Astrocyte (in vitro differentiated cells and primary cell): ENCODE results near the gene SLC38A8. TPM values are rescaled to one million over a fixed set of nuclear protein-coding genes. Genes with fewer than 3 reads are reported as not detected.

Experiments used
- DNase-seq: peaks from one replicate; pipeline ENCODE4 v3.0.0-alpha.2; 2010; ENCODE audit warnings: low read depth
- FAIRE-seq: peaks from 2 replicates; lab custom pipeline; 2011; peaks lifted over from hg19 to GRCh38; lab: Jason Lieb, UNC
- H2AFZ ChIP-seq: 2 replicates; pipeline ENCODE4 v1.6.0; 2012; ENCODE audit warnings: low read depth, low read length, inconsistent platforms
- H3K27ac ChIP-seq: 2 replicates; pipeline ENCODE4 v1.5.1; 2011; ENCODE audit warnings: low read depth, low read length, inconsistent platforms
- H3K27me3 ChIP-seq: 2 replicates; pipeline ENCODE4 v1.6.0; 2011; ENCODE audit warnings: low read length, inconsistent platforms; ENCODE audit not compliant: insufficient read depth
- H3K36me3 ChIP-seq: 2 replicates; pipeline ENCODE4 v1.5.1; 2011; ENCODE audit warnings: low read length, inconsistent platforms; ENCODE audit not compliant: insufficient read depth
- H3K4me1 ChIP-seq: 2 replicates; pipeline ENCODE4 v1.5.1; 2011; ENCODE audit warnings: low read length, inconsistent platforms; ENCODE audit not compliant: insufficient read depth
- H3K4me2 ChIP-seq: 2 replicates; pipeline ENCODE4 v1.6.0; 2012; ENCODE audit warnings: low read length, inconsistent platforms
- H3K4me3 ChIP-seq: 2 replicates; pipeline ENCODE4 v1.5.1; 2011; ENCODE audit warnings: low read depth, mild to moderate bottlenecking, low read length, inconsistent platforms; ENCODE audit not compliant: insufficient read depth
- H3K79me2 ChIP-seq: 2 replicates; pipeline ENCODE4 v1.6.0; 2012; ENCODE audit warnings: mild to moderate bottlenecking, low read length, inconsistent platforms; ENCODE audit not compliant: insufficient read depth
- H3K9ac ChIP-seq: 2 replicates; pipeline ENCODE4 v1.6.0; 2012; ENCODE audit warnings: mild to moderate bottlenecking, low read length, inconsistent platforms
- H3K9me3 ChIP-seq: 2 replicates; pipeline ENCODE4 v1.5.1; 2012; ENCODE audit warnings: low read depth, mild to moderate bottlenecking, low read length, inconsistent platforms; ENCODE audit not compliant: insufficient read depth
- H4K20me1 ChIP-seq: 2 replicates; pipeline ENCODE4 v1.6.0; 2012; ENCODE audit warnings: low read length, inconsistent platforms; ENCODE audit not compliant: insufficient read depth
- H3K27ac Mint-ChIP-seq: one replicate; pipeline ENCODE4 v1.8.0; 2021; ENCODE audit warnings: mild to moderate bottlenecking, mixed read lengths; ENCODE audit not compliant: unreplicated experiment
- H3K27me3 Mint-ChIP-seq: one replicate; pipeline ENCODE4 v1.8.0; 2021; ENCODE audit warnings: low read depth, mixed read lengths; ENCODE audit not compliant: unreplicated experiment
- H3K36me3 Mint-ChIP-seq: one replicate; pipeline ENCODE4 v1.8.0; 2021; ENCODE audit warnings: low read depth, mixed read lengths; ENCODE audit not compliant: unreplicated experiment
- H3K4me1 Mint-ChIP-seq: one replicate; pipeline ENCODE4 v1.8.0; 2021; ENCODE audit warnings: low read depth, mixed read lengths; ENCODE audit not compliant: unreplicated experiment
- H3K4me3 Mint-ChIP-seq: one replicate; pipeline ENCODE4 v1.8.0; 2021; ENCODE audit warnings: mild to moderate bottlenecking, moderate library complexity, mixed read lengths; ENCODE audit not compliant: unreplicated experiment
- H3K9me3 Mint-ChIP-seq: one replicate; pipeline ENCODE4 v1.8.0; 2021; ENCODE audit warnings: mild to moderate bottlenecking, mixed read lengths; ENCODE audit not compliant: unreplicated experiment
- EZH2 ChIP-seq: IDR thresholded peaks from 2 replicates; pipeline ENCODE4 v1.6.1; 2012; ENCODE audit warnings: mild to moderate bottlenecking, low read length, inconsistent platforms; ENCODE audit not compliant: insufficient read depth
- total RNA-seq: library from RNA; stranded (reverse); gene quantifications from 2 replicates; pipeline ENCODE4 v1.2.1, GENCODE V29; 2021
- TF ChIP-seq, protein P1 (sequence below): IDR thresholded peaks from 2 replicates; pipeline ENCODE4 v1.5.1; 2011; ENCODE audit warnings: low read depth, mild to moderate bottlenecking, inconsistent platforms, low read length, moderate library complexity; ENCODE audit not compliant: insufficient read depth

Gene SLC38A8
- total RNA-seq, 1 donor from 2014 or later: not detected

DNA sequence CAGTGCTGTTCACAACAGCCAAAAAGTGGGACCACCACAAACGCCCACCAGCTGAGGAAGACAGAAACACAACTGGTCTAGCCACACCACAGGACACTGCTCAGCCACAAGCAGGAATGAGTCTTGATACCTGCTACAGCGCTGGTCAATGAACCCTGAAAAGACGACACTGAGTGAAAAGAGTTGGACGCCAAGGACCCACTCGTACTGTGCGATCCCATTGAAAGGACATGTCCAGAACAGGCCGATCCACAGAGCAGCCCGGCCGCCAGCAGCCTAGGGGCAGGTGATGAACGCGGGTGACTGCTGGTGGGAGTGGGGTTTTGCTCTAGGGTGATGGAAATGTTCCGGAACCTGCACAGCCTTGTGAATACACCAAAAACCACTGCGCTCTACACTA, 10.6 kb upstream of the SLC38A8 start:
- H3K79me2 ChIP-seq: no peaks in the 10 kb centered on the region
- Mint-ChIP-seq H3K9me3 (no peaks in the 10 kb centered on the region), H3K4me1 (no peaks in the 10 kb centered on the region), H3K27me3 (no peaks in the 10 kb centered on the region), H3K36me3 (peaks cover 27% of the 10 kb centered on the region), H3K4me3 (no peak overlapping the region), H3K27ac (no peak overlapping the region)
- peaks cover 14% of the 10 kb centered on the region for H3K36me3 ChIP-seq
- H4K20me1 ChIP-seq: peaks cover 21% of the 10 kb centered on the region
- no peak overlapping the region for H3K4me3 ChIP-seq
- DNase-seq (no peak), FAIRE-seq (no peak)
- no peaks in the 10 kb centered on the region for H3K4me1 ChIP-seq
- no peak overlapping the region for H3K9ac ChIP-seq
- TF ChIP-seq EZH2: no peak
- TF ChIP-seq, protein P1, sequence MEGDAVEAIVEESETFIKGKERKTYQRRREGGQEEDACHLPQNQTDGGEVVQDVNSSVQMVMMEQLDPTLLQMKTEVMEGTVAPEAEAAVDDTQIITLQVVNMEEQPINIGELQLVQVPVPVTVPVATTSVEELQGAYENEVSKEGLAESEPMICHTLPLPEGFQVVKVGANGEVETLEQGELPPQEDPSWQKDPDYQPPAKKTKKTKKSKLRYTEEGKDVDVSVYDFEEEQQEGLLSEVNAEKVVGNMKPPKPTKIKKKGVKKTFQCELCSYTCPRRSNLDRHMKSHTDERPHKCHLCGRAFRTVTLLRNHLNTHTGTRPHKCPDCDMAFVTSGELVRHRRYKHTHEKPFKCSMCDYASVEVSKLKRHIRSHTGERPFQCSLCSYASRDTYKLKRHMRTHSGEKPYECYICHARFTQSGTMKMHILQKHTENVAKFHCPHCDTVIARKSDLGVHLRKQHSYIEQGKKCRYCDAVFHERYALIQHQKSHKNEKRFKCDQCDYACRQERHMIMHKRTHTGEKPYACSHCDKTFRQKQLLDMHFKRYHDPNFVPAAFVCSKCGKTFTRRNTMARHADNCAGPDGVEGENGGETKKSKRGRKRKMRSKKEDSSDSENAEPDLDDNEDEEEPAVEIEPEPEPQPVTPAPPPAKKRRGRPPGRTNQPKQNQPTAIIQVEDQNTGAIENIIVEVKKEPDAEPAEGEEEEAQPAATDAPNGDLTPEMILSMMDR: no peak
- H3K9me3 ChIP-seq: no peaks in the 10 kb centered on the region
- no peaks in the 10 kb centered on the region for H3K27me3 ChIP-seq
- H2AFZ ChIP-seq: no peak overlapping the region
- H3K4me2 ChIP-seq: no peak overlapping the region
- H3K27ac ChIP-seq: no peak overlapping the region

DNA sequence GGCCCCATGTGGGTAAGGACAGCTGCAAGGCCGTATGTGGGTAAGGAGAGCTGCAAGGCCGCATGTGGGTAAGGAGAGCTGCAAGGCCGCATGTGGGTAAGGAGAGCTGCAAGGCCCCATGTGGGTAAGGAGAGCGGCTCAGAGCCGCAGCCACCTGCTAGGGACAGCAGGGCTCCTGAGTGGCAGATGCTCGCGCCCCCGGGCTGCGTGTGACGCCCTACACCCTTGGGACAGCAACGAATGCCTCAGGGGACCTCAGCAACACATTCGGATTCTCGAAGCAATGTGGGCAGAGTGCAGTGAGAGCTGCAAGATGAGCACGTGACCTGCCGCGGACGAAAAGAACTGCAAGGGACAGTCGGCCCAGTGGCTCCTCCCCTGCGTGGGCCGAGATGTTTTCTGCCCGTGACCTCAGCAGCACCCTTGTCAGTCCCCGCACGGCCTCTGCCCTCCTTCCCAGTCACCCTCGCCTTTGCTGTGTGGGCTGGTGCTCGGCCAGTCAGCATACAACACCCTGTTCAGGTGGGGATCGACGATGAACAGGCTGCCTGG, 9.6 kb upstream of the SLC38A8 start:
- H3K4me1 Mint-ChIP-seq: no peaks in the 10 kb centered on the region
- no peaks in the 10 kb centered on the region for H3K79me2 ChIP-seq
- H3K4me3 ChIP-seq: no peak overlapping the region
- H3K9me3 ChIP-seq: no peaks in the 10 kb centered on the region
- no peak overlapping the region for H3K4me3 Mint-ChIP-seq
- no peak overlapping the region for H3K4me2 ChIP-seq
- FAIRE-seq (no peak), DNase-seq (no peak)
- no peaks in the 10 kb centered on the region for H3K27me3 Mint-ChIP-seq
- H3K27ac Mint-ChIP-seq: no peak overlapping the region
- no peaks in the 10 kb centered on the region for H3K27me3 ChIP-seq
- H3K36me3 ChIP-seq: peaks cover 9% of the 10 kb centered on the region
- H3K36me3 Mint-ChIP-seq: peaks cover 23% of the 10 kb centered on the region
- H3K27ac ChIP-seq: no peak overlapping the region
- no peak overlapping the region for H3K9ac ChIP-seq
- no peaks in the 10 kb centered on the region for H3K9me3 Mint-ChIP-seq
- no peaks in the 10 kb centered on the region for H3K4me1 ChIP-seq
- H2AFZ ChIP-seq: no peak overlapping the region
- peaks cover 21% of the 10 kb centered on the region for H4K20me1 ChIP-seq
- TF ChIP-seq, protein P1: no peak
- TF ChIP-seq EZH2: no peak

GRCh38 chr16:84050316-84050715, 7.7 kb upstream of the SLC38A8 start:
- Mint-ChIP-seq H3K27ac (no peak overlapping the region), H3K27me3 (no peaks in the 10 kb centered on the region), H3K36me3 (peaks cover 13% of the 10 kb centered on the region), H3K9me3 (no peaks in the 10 kb centered on the region), H3K4me3 (no peak overlapping the region), H3K4me1 (no peaks in the 10 kb centered on the region)
- Histone ChIP-seq H3K27me3 (no peaks in the 10 kb centered on the region), H3K4me1 (no peaks in the 10 kb centered on the region), H3K4me2 (no peak overlapping the region), H2AFZ (no peak overlapping the region), H3K9me3 (no peaks in the 10 kb centered on the region), H3K27ac (no peak overlapping the region), H3K9ac (no peak overlapping the region), H3K79me2 (no peaks in the 10 kb centered on the region), H3K36me3 (peaks cover 8% of the 10 kb centered on the region), H3K4me3 (no peak overlapping the region), H4K20me1 (peaks cover 19% of the 10 kb centered on the region)
- no peak for TF ChIP-seq EZH2
- TF ChIP-seq, protein P1: no peak
- FAIRE-seq (no peak), DNase-seq (no peak)
